GM21423 (cell line): ENCODE measurements around the gene TAF11L14.

Experiments
- ATAC-seq: cut with Tn5 transposase; IDR thresholded peaks from one replicate; pipeline ENCODE4 v1.9.1; 2021; ENCODE audit warnings: mild to moderate bottlenecking, moderate library complexity; ENCODE audit not compliant: unreplicated experiment

TAF11L14 gene

DNA sequence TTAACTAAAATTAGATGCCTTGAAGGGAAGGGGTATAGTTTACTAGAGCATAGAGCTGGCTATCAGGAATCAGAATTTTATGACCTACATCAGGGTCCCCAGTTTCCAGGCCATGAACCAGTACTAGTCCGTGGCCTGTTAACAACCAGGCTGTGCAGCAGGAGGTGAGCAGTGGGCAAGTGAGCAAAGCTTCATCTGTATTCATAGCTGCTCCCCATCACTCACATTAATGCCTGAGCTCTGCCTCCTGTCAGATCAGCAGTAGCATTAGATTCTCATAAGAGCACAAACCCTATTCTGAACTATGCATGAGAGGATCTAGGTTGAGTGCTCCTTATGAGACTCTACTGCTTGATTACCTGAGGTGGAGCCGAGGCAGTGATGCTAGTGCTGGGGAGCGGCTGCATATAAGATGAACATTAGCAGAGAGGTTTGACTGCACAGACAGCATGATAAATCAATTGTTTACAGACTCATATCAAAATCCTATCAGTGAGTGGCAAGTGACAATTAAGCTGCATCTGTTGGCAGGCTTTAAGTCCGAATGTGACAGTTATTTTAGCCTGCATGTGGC, 44.6 kb downstream of the TAF11L14 start:
- no peak for ATAC-seq

DNA sequence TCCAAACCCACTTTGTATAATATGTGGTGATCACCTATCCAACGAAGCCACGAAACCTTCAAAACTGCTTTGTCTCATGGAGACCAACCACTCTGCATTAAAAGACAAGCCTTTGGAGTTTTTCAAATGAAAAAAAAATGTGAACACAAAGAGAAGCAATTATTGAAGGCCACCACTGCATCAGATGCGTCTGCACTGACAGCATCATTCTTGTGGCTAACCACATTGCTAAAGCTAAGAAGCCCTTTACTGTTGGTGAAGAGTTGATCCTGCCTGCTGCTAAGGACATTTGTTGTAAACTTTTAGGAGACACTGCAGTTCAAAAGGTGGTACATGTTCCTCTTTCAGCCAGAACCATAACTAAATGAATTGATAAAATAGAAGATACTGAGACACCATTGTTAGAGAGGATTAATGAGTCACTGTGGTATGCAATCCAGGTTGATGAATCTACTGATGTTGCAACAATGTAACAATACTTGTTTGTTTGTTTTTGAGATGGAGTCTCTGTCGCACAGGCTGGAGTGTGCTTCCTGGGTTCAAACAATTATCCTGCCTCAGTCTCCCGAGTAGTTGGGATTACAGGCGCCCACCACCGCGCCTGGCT, 45.4 kb downstream of the TAF11L14 start:
- no peak for ATAC-seq

DNA sequence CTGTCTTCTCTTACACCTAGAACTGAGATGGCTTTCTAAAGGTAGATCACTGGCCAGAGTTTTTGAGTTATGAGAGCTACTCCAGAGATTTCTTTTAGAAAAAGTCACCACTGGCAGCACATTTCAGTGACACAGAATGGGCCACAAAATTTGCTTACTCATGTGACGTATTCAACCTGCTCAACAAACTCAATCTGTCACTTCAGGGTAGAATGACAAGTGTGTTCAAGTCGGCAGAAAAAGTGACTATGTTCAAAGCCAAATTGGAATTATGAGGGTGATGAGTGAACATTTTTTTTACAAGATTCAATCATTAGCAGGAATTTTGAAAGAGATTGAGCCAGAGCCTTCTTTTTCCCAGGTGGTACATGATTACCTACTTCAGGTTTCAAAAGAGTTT, 46.5 kb downstream of the TAF11L14 start:
- ATAC-seq, result no peak
